ENCODE measurements around the gene ZNF638.
"Not testable (repeated sequence)": the region's sequence is repeated elsewhere in the genome, so short reads cannot be mapped to it uniquely, and the experiment has no call there.

Gene ZNF638

GRCh38 chr2:71428472-71429383 lies 97.1 kb downstream of the ZNF638 start:
- TF ChIP-seq CTCF (IDR thresholded peaks at IDR 0.05; ENCODE audit: insufficient read depth, low read depth, low read length, missing control alignments) = no peak
- DNase-seq (ENCODE audit: low read depth) = no peak
- no peak overlapping the region for H3K4me3 ChIP-seq (ENCODE audit: low read depth, low read length)

- DNase-seq (ENCODE audit: low read depth); H3K4me3 ChIP-seq (ENCODE audit: low read depth, low read length): not testable (repeated sequence)
Observed at GRCh38 chr2:71445142-71445541, 113.6 kb downstream of the ZNF638 start.

- no peak for DNase-seq (ENCODE audit: low read depth)
- TF ChIP-seq CTCF (IDR thresholded peaks at IDR 0.05; ENCODE audit: insufficient read depth, low read depth, low read length, missing control alignments) = no peak
- H3K4me3 ChIP-seq (ENCODE audit: low read depth, low read length) = no peak overlapping the region
Observed at GRCh38 chr2:71446505-71446904, 114.9 kb downstream of the ZNF638 start.

- DNase-seq (ENCODE audit: low read depth) = peak; percentile 7
- no peak overlapping the region for H3K4me3 ChIP-seq (ENCODE audit: low read depth, low read length)
- no peak for TF ChIP-seq CTCF (IDR thresholded peaks at IDR 0.05; ENCODE audit: insufficient read depth, low read depth, low read length, missing control alignments)
Observed at GRCh38 chr2:71449343-71449742, 117.8 kb downstream of the ZNF638 start.

GRCh38 chr2:71451705-71452104 lies 120.1 kb downstream of the ZNF638 start:
- TF ChIP-seq CTCF (IDR thresholded peaks at IDR 0.05; ENCODE audit: insufficient read depth, low read depth, low read length, missing control alignments) = no peak
- no peak overlapping the region for H3K4me3 ChIP-seq (ENCODE audit: low read depth, low read length)
- DNase-seq (ENCODE audit: low read depth) = no peak

- DNase-seq (ENCODE audit: low read depth) = peak; percentile 23
- no peak for TF ChIP-seq CTCF (IDR thresholded peaks at IDR 0.05; ENCODE audit: insufficient read depth, low read depth, low read length, missing control alignments)
- H3K4me3 ChIP-seq (ENCODE audit: low read depth, low read length) = no peak overlapping the region
Observed at GRCh38 chr2:71452565-71452964, 121.0 kb downstream of the ZNF638 start.

- no peak for DNase-seq (ENCODE audit: low read depth)
- no peak for TF ChIP-seq CTCF (IDR thresholded peaks at IDR 0.05; ENCODE audit: insufficient read depth, low read depth, low read length, missing control alignments)
- no peak within 1 kb of the TSS for H3K4me3 ChIP-seq (ENCODE audit: low read depth, low read length)
Observed at GRCh38 chr2:71453404-71454220, 122.0 kb downstream of the ZNF638 start, which contains the start of gene DYSF. TSS of gene DYSF (plus strand) at chr2:71453561.

All from GM12865 (cell line).